Activated CD4-positive, alpha-beta memory T cell treated with anti-CD3 and anti-CD28 coated beads for 36 hours (primary cell): Measurements from ENCODE around the gene SDK1. TPM values are rescaled to one million over a fixed set of nuclear protein-coding genes. Genes with fewer than 3 reads are reported as not detected.

Source experiments
- CTCF ChIA-PET: fragments of 350-600 bp; sonication (Branson Sonifier 250); formaldehyde crosslinking; loops from one replicate; lab custom pipeline; 2021; ENCODE audit warnings: antibody characterized with exemption, inconsistent platforms; lab: Charles Lee
- POLR2A ChIA-PET: fragments of 350-600 bp; sonication (Branson Sonifier 250); formaldehyde crosslinking; loops from one replicate; lab custom pipeline; 2021; ENCODE audit warnings: antibody characterized with exemption; lab: Charles Lee
- DNase-seq: peaks from one replicate; pipeline ENCODE4 v3.0.0-alpha.2; 2020
- H3K27ac Mint-ChIP-seq: one replicate; pipeline ENCODE4 v1.8.0; 2021; ENCODE audit warnings: mixed read lengths
- H3K27me3 Mint-ChIP-seq: one replicate; pipeline ENCODE4 v1.8.0; 2021; ENCODE audit warnings: mixed read lengths
- H3K36me3 Mint-ChIP-seq: one replicate; pipeline ENCODE4 v1.8.0; 2021; ENCODE audit warnings: mixed read lengths
- H3K4me1 Mint-ChIP-seq: one replicate; pipeline ENCODE4 v1.8.0; 2021; ENCODE audit warnings: low read depth, mixed read lengths
- H3K4me3 Mint-ChIP-seq: one replicate; pipeline ENCODE4 v1.8.0; 2021; ENCODE audit warnings: mild to moderate bottlenecking, mixed read lengths
- H3K9me3 Mint-ChIP-seq: one replicate; pipeline ENCODE4 v1.8.0; 2021; ENCODE audit warnings: mixed read lengths
- intact Hi-C: fragments of 100-400 bp; cut with micrococcal nuclease; formaldehyde crosslinking; loops from one replicate; pipeline ENCODE4 v1.15.1; 2023
- total RNA-seq, 2 experiments: library from RNA; stranded (reverse); gene quantifications; one replicate each; pipeline ENCODE4 v1.2.3, GENCODE V29; 2021

Gene SDK1
- total RNA-seq, 2 experiments from 2014 or later, result 0.14 to 0.24 TPM

GRCh38 chr7:4222676-4223075 lies 921.6 kb downstream of the SDK1 start:
- ChIA-PET POLR2A (no interaction called here), CTCF (no interaction called here)
- intact Hi-C loops, result no loop called here
- no peaks in the 10 kb centered on the region for H3K4me1 Mint-ChIP-seq
- no peak overlapping the region for H3K4me3 Mint-ChIP-seq
- no peak overlapping the region for H3K27ac Mint-ChIP-seq
- no peaks in the 10 kb centered on the region for H3K9me3 Mint-ChIP-seq
- no peak for DNase-seq
- no peaks in the 10 kb centered on the region for H3K36me3 Mint-ChIP-seq
- no peaks in the 10 kb centered on the region for H3K27me3 Mint-ChIP-seq

GRCh38 chr7:4225361-4225771 lies 924.3 kb downstream of the SDK1 start:
- Mint-ChIP-seq H3K4me3 (no peak overlapping the region), H3K27ac (no peak overlapping the region), H3K9me3 (no peaks in the 10 kb centered on the region), H3K4me1 (no peaks in the 10 kb centered on the region), H3K27me3 (no peaks in the 10 kb centered on the region), H3K36me3 (no peaks in the 10 kb centered on the region)
- DNase-seq, result no peak
- intact Hi-C loops, result no loop called here
- ChIA-PET CTCF (no interaction called here), POLR2A (no interaction called here)

GRCh38 chr7:4225881-4226523 lies 925.0 kb downstream of the SDK1 start:
- no peak overlapping the region for H3K4me3 Mint-ChIP-seq

GRCh38 chr7:4226524-4226882 lies 925.5 kb downstream of the SDK1 start:
- H3K4me3 Mint-ChIP-seq, result no peak overlapping the region
- H3K36me3 Mint-ChIP-seq, result no peaks in the 10 kb centered on the region
- intact Hi-C loops, result no loop called here
- H3K27ac Mint-ChIP-seq, result no peak overlapping the region
- no peaks in the 10 kb centered on the region for H3K4me1 Mint-ChIP-seq
- no peak for DNase-seq
- ChIA-PET CTCF (no interaction called here), POLR2A (no interaction called here)
- H3K9me3 Mint-ChIP-seq, result no peaks in the 10 kb centered on the region
- no peaks in the 10 kb centered on the region for H3K27me3 Mint-ChIP-seq

More at GRCh38 chr7:4225881-4226523, 925.0 kb downstream of the SDK1 start:
- Mint-ChIP-seq H3K27me3 (no peaks in the 10 kb centered on the region), H3K27ac (no peak overlapping the region), H3K4me1 (no peaks in the 10 kb centered on the region), H3K36me3 (no peaks in the 10 kb centered on the region), H3K9me3 (no peaks in the 10 kb centered on the region)
- DNase-seq, result no peak
- intact Hi-C loops, result no loop called here
- POLR2A ChIA-PET, result no interaction called here
- CTCF ChIA-PET, result no interaction called here

GRCh38 chr7:4227105-4228010 lies 926.3 kb downstream of the SDK1 start:
- Mint-ChIP-seq H3K4me3 (no peak overlapping the region), H3K9me3 (no peaks in the 10 kb centered on the region), H3K27ac (no peak overlapping the region), H3K4me1 (no peaks in the 10 kb centered on the region), H3K27me3 (no peaks in the 10 kb centered on the region), H3K36me3 (no peaks in the 10 kb centered on the region)
- intact Hi-C loops, result no loop called here
- ChIA-PET CTCF (no interaction called here), POLR2A (no interaction called here)
- DNase-seq, result no peak

GRCh38 chr7:4230352-4230751 lies 929.3 kb downstream of the SDK1 start:
- CTCF ChIA-PET, result no interaction called here

GRCh38 chr7:4233146-4233545 lies 932.1 kb downstream of the SDK1 start:
- Mint-ChIP-seq H3K9me3 (no peaks in the 10 kb centered on the region), H3K4me3 (no peak overlapping the region), H3K27me3 (no peaks in the 10 kb centered on the region), H3K4me1 (no peaks in the 10 kb centered on the region), H3K27ac (no peak overlapping the region), H3K36me3 (no peaks in the 10 kb centered on the region)
- ChIA-PET CTCF (no interaction called here), POLR2A (no interaction called here)
- intact Hi-C loops, result no loop called here
- no peak for DNase-seq

More at GRCh38 chr7:4230352-4230751, 929.3 kb downstream of the SDK1 start:
- H3K36me3 Mint-ChIP-seq, result no peaks in the 10 kb centered on the region
- intact Hi-C loops, result no loop called here
- H3K4me1 Mint-ChIP-seq, result no peaks in the 10 kb centered on the region
- POLR2A ChIA-PET, result no interaction called here
- H3K9me3 Mint-ChIP-seq, result no peaks in the 10 kb centered on the region
- H3K4me3 Mint-ChIP-seq, result no peak overlapping the region
- H3K27ac Mint-ChIP-seq, result no peak overlapping the region
- DNase-seq, result no peak
- no peaks in the 10 kb centered on the region for H3K27me3 Mint-ChIP-seq

- no peak overlapping the region for H3K4me3 Mint-ChIP-seq
- intact Hi-C loops, result no loop called here
- H3K27ac Mint-ChIP-seq, result no peak overlapping the region
Observed at GRCh38 chr7:4233621-4234497, 932.8 kb downstream of the SDK1 start.

GRCh38 chr7:4234498-4234855 lies 933.4 kb downstream of the SDK1 start:
- Mint-ChIP-seq H3K4me3 (no peak overlapping the region), H3K4me1 (no peaks in the 10 kb centered on the region), H3K36me3 (no peaks in the 10 kb centered on the region), H3K27me3 (no peaks in the 10 kb centered on the region), H3K9me3 (no peaks in the 10 kb centered on the region), H3K27ac (no peak overlapping the region)
- intact Hi-C loops, result no loop called here
- DNase-seq, result no peak
- POLR2A ChIA-PET, result no interaction called here
- CTCF ChIA-PET, result no interaction called here

More at GRCh38 chr7:4233621-4234497, 932.8 kb downstream of the SDK1 start:
- POLR2A ChIA-PET, result no interaction called here
- H3K36me3 Mint-ChIP-seq, result no peaks in the 10 kb centered on the region
- DNase-seq, result no peak
- CTCF ChIA-PET, result no interaction called here
- H3K27me3 Mint-ChIP-seq, result no peaks in the 10 kb centered on the region
- no peaks in the 10 kb centered on the region for H3K9me3 Mint-ChIP-seq
- no peaks in the 10 kb centered on the region for H3K4me1 Mint-ChIP-seq

- intact Hi-C loops, result no loop called here
- H3K9me3 Mint-ChIP-seq, result no peaks in the 10 kb centered on the region
- H3K27me3 Mint-ChIP-seq, result no peaks in the 10 kb centered on the region
- H3K36me3 Mint-ChIP-seq, result no peaks in the 10 kb centered on the region
- no peaks in the 10 kb centered on the region for H3K4me1 Mint-ChIP-seq
- ChIA-PET POLR2A (no interaction called here), CTCF (no interaction called here)
- H3K27ac Mint-ChIP-seq, result no peak overlapping the region
- H3K4me3 Mint-ChIP-seq, result no peak overlapping the region
- DNase-seq, result no peak
Observed at GRCh38 chr7:4234886-4235285, 933.8 kb downstream of the SDK1 start.

- ChIA-PET POLR2A (no interaction called here), CTCF (no interaction called here)
- peaks cover under 1% of the 10 kb centered on the region for H3K4me1 Mint-ChIP-seq
- H3K4me3 Mint-ChIP-seq, result no peak overlapping the region
- DNase-seq, result no peak
- H3K27me3 Mint-ChIP-seq, result peaks cover 1% of the 10 kb centered on the region
- intact Hi-C loops, result no loop called here
- H3K9me3 Mint-ChIP-seq, result no peaks in the 10 kb centered on the region
- no peaks in the 10 kb centered on the region for H3K36me3 Mint-ChIP-seq
- H3K27ac Mint-ChIP-seq, result no peak overlapping the region
Observed at GRCh38 chr7:4235596-4235995, 934.5 kb downstream of the SDK1 start.

- no peak for DNase-seq
- Mint-ChIP-seq H3K27me3 (peaks cover 1% of the 10 kb centered on the region), H3K9me3 (no peaks in the 10 kb centered on the region), H3K4me3 (no peak overlapping the region), H3K36me3 (no peaks in the 10 kb centered on the region), H3K27ac (no peak overlapping the region), H3K4me1 (peaks cover 2% of the 10 kb centered on the region)
- CTCF ChIA-PET, result no interaction called here
- intact Hi-C loops, result no loop called here
- POLR2A ChIA-PET, result no interaction called here
Observed at GRCh38 chr7:4236389-4236788, 935.3 kb downstream of the SDK1 start.
